Activated naive CD8-positive, alpha-beta T cell treated with anti-CD3 and anti-CD28 coated beads, Interleukin-2, amount 10 ng/mL, durations not matched to agents 7 days and 5 days (primary cell): ENCODE measurements around the gene MEIS3. TPM values are rescaled to one million over a fixed set of nuclear protein-coding genes. Genes with fewer than 3 reads are reported as not detected.
"Not testable (repeated sequence)": the region's sequence is repeated elsewhere in the genome, so short reads cannot be mapped to it uniquely, and the experiment has no call there.

Source experiments
- ATAC-seq: fragments of 150-1000 bp; cut with Tn5 transposase; one replicate; pipeline ENCODE4 v1.10.0; 2021; ENCODE audit warnings: low read depth, moderate library complexity
- POLR2A ChIA-PET: fragments of 350-600 bp; sonication (Branson Sonifier 250); formaldehyde crosslinking; loops from one replicate; lab custom pipeline; 2021; ENCODE audit warnings: antibody characterized with exemption; lab: Charles Lee
- DNase-seq: peaks from one replicate; pipeline ENCODE4 v3.0.0; 2021
- H3K27ac Mint-ChIP-seq: one replicate; pipeline ENCODE4 v1.8.0; 2022; ENCODE audit warnings: mild to moderate bottlenecking, mixed read lengths
- H3K27me3 Mint-ChIP-seq: one replicate; pipeline ENCODE4 v1.8.0; 2022; ENCODE audit warnings: mild to moderate bottlenecking, moderate library complexity, mixed read lengths
- H3K36me3 Mint-ChIP-seq: one replicate; pipeline ENCODE4 v1.8.0; 2021; ENCODE audit warnings: mild to moderate bottlenecking, mixed read lengths
- H3K4me1 Mint-ChIP-seq: one replicate; pipeline ENCODE4 v1.8.0; 2021; ENCODE audit warnings: mixed read lengths
- H3K4me3 Mint-ChIP-seq: one replicate; pipeline ENCODE4 v1.8.0; 2022; ENCODE audit warnings: mild to moderate bottlenecking, moderate library complexity, mixed read lengths
- H3K9me3 Mint-ChIP-seq: one replicate; pipeline ENCODE4 v1.8.0; 2021; ENCODE audit warnings: mixed read lengths
- total RNA-seq, 2 experiments: library from RNA; stranded (reverse); gene quantifications; one replicate each; pipeline ENCODE4 v1.2.3, GENCODE V29; 2021

MEIS3 gene
- total RNA-seq, 2 experiments from 2014 or later = 0.68 TPM; not detected in 1

DNA sequence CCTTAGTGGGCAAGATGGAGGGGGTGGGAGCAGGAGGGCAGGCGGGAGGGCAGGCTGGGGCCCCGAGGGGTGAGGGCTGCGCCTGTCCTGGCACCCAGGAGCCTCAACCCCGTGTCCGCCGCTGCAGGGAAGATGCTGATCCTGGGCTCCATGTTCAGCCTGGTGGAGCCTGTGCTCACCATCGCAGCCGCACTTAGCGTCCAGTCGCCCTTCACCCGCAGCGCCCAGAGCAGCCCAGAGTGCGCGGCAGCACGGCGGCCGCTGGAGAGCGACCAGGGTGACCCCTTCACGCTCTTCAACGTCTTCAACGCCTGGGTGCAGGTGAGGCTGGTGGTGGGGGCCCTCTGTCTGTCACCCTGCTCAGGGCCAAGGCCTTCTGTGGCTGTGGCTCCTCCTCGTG is 46.7 kb downstream of the MEIS3 start:
- H3K27me3 Mint-ChIP-seq = no peaks in the 10 kb centered on the region
- no peak for DNase-seq
- H3K9me3 Mint-ChIP-seq = no peaks in the 10 kb centered on the region
- H3K36me3 Mint-ChIP-seq = no peaks in the 10 kb centered on the region
- no peak overlapping the region for H3K4me3 Mint-ChIP-seq
- peaks cover 1% of the 10 kb centered on the region for H3K4me1 Mint-ChIP-seq
- POLR2A ChIA-PET = no interaction called here
- no peak for ATAC-seq
- no peak overlapping the region for H3K27ac Mint-ChIP-seq

GRCh38 chr19:47371261-47371660 is 48.1 kb downstream of the MEIS3 start:
- Mint-ChIP-seq H3K4me3 (no peak overlapping the region), H3K36me3 (peaks cover 3% of the 10 kb centered on the region), H3K27me3 (no peaks in the 10 kb centered on the region), H3K4me1 (peaks cover 1% of the 10 kb centered on the region), H3K9me3 (no peaks in the 10 kb centered on the region), H3K27ac (no peak overlapping the region)
- DNase-seq (no peak), ATAC-seq (no peak)
- POLR2A ChIA-PET = no interaction called here

DNA sequence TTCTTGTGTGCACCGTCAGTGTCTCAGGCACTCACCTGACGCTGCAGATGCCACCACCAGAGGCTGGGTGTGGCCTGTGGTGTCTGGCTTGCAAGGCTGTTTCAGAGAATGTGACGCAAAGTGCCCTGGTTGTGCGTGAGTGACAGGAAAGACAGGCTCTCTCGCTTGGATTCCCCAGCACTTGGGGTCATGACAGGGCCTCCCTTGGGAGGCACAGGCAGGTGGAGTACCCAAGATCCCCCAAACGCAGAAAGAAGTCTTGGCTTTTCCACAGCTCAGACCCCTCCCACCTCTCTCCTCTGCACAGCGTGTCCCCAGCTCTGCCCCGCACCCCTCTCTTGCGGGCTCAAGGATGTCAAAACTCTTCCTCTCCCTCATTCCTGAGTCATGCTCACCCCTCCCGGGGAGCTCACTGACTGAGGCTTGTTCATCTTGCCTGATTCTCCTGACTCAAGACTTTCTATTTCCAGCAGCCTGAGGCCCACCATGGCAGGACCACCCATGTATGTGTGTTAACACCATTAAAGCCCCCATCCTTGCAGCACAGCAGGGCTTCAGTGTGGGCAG is 49.2 kb downstream of the MEIS3 start:
- POLR2A ChIA-PET = no interaction called here
- no peak overlapping the region for H3K27ac Mint-ChIP-seq
- ATAC-seq = no peak
- DNase-seq = no peak
- no peaks in the 10 kb centered on the region for H3K27me3 Mint-ChIP-seq
- no peaks in the 10 kb centered on the region for H3K9me3 Mint-ChIP-seq
- H3K4me3 Mint-ChIP-seq = no peak overlapping the region
- peaks cover 1% of the 10 kb centered on the region for H3K4me1 Mint-ChIP-seq
- H3K36me3 Mint-ChIP-seq = peaks cover 3% of the 10 kb centered on the region

DNA sequence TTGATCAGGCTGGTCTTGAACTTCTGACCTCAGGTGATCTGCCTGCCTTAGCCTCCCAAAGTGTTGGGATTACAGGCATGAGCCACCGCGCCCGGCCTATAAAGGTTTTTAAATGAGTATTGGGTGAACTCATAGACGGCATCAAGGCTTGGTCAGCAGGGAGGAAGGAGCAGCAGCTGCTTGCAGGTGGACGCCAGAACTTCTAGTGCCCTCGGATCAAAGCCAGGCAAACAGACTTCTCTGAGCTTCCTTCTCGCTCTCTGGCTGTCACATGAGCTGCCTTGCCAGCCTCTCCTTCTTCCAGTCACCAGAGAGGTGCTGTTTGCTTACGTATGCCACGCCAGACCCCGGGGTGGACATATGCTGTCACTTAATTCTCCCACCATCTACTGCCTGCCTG is 53.9 kb downstream of the MEIS3 start:
- not testable (repeated sequence) for H3K4me3 Mint-ChIP-seq, H3K27ac Mint-ChIP-seq, DNase-seq, H3K4me1 Mint-ChIP-seq, H3K36me3 Mint-ChIP-seq, ATAC-seq, H3K27me3 Mint-ChIP-seq, H3K9me3 Mint-ChIP-seq
- POLR2A ChIA-PET = interaction anchor here (0.6 kb wide), 1 partner anchor 486 kb away, joined by 4 read pairs; no protein-coding TSS in a partner anchor

DNA sequence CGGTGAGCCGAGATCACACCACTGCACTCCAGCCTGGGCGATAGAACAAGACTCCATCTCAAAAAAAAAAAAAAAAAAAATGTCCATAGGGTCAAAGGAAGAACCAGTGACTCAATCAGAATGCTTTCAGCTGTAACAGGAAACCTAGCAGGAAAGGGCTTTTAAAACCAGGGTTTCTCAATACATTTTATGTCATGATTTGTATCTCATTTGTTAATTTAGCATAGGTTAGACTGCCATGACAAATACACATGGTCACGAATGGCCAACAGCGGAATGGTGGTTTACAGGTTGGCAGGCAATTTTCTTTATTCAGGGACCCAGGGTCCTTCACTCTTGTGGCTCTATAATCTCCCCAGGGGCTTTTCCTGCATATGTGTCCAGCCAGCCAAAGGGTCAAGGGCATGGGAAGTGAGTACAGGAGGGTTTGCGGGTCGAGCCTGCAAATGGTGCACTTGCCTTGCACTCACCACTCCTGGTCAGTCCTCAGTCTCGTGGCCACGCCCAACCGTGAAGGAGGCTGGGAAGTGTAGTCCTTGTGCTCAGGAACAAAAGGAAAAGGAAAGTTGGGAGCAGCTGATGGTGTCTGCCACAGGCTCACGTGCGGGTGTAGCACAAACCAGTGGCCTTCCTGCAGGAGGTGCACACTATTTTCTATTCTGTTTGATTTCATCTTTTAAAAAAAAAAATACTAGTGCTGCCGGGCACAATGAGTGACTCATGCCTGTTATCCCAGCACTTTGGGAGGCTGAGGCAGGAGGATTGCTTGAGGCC is 55.4 kb downstream of the MEIS3 start:
- no peaks in the 10 kb centered on the region for H3K9me3 Mint-ChIP-seq

GRCh38 chr19:47362321-47362720 is 57.0 kb downstream of the MEIS3 start:
- no peak overlapping the region for H3K4me3 Mint-ChIP-seq
- H3K27me3 Mint-ChIP-seq = no peaks in the 10 kb centered on the region
- H3K27ac Mint-ChIP-seq = no peak overlapping the region
- DNase-seq (no peak), ATAC-seq (no peak)
- POLR2A ChIA-PET = no interaction called here
- H3K36me3 Mint-ChIP-seq = peaks cover 12% of the 10 kb centered on the region
- no peaks in the 10 kb centered on the region for H3K4me1 Mint-ChIP-seq
- H3K9me3 Mint-ChIP-seq = no peaks in the 10 kb centered on the region

More for the DNA sequence above, 55.4 kb downstream of the MEIS3 start:
- Mint-ChIP-seq H3K27ac (no peak overlapping the region), H3K27me3 (no peaks in the 10 kb centered on the region), H3K36me3 (peaks cover 8% of the 10 kb centered on the region), H3K4me3 (no peak overlapping the region), H3K4me1 (no peaks in the 10 kb centered on the region)
- POLR2A ChIA-PET = no interaction called here
- DNase-seq (no peak), ATAC-seq (no peak)

- H3K4me1 Mint-ChIP-seq = no peaks in the 10 kb centered on the region
- POLR2A ChIA-PET = no interaction called here
- H3K27me3 Mint-ChIP-seq = no peaks in the 10 kb centered on the region
- no peak overlapping the region for H3K27ac Mint-ChIP-seq
- H3K36me3 Mint-ChIP-seq = peaks cover 25% of the 10 kb centered on the region
- H3K4me3 Mint-ChIP-seq = no peak overlapping the region
- ATAC-seq = no peak
- DNase-seq = no peak
- no peaks in the 10 kb centered on the region for H3K9me3 Mint-ChIP-seq
Measured at GRCh38 chr19:47358936-47359335, 60.4 kb downstream of the MEIS3 start.

- H3K9me3 Mint-ChIP-seq = no peaks in the 10 kb centered on the region
- H3K4me3 Mint-ChIP-seq = no peak overlapping the region
- no peak overlapping the region for H3K27ac Mint-ChIP-seq
- POLR2A ChIA-PET = no interaction called here
- DNase-seq (no peak), ATAC-seq (no peak)
- no peaks in the 10 kb centered on the region for H3K4me1 Mint-ChIP-seq
- peaks cover 24% of the 10 kb centered on the region for H3K36me3 Mint-ChIP-seq
- no peaks in the 10 kb centered on the region for H3K27me3 Mint-ChIP-seq
Measured at GRCh38 chr19:47357788-47358680, 61.3 kb downstream of the MEIS3 start.

GRCh38 chr19:47356900-47357299 is 62.4 kb downstream of the MEIS3 start:
- no peak for DNase-seq
- H3K4me3 Mint-ChIP-seq = no peak overlapping the region
- H3K36me3 Mint-ChIP-seq = peaks cover 27% of the 10 kb centered on the region
- H3K27me3 Mint-ChIP-seq = no peaks in the 10 kb centered on the region
- no peak for ATAC-seq
- H3K4me1 Mint-ChIP-seq = no peaks in the 10 kb centered on the region
- POLR2A ChIA-PET = no interaction called here
- H3K9me3 Mint-ChIP-seq = no peaks in the 10 kb centered on the region
- H3K27ac Mint-ChIP-seq = no peak overlapping the region

GRCh38 chr19:47353307-47353712 is 66.0 kb downstream of the MEIS3 start:
- no peak overlapping the region for H3K4me3 Mint-ChIP-seq
- DNase-seq (no peak), ATAC-seq (no peak)
- no peaks in the 10 kb centered on the region for H3K9me3 Mint-ChIP-seq
- peaks cover 31% of the 10 kb centered on the region for H3K36me3 Mint-ChIP-seq
- H3K27me3 Mint-ChIP-seq = no peaks in the 10 kb centered on the region
- peaks cover 21% of the 10 kb centered on the region for H3K4me1 Mint-ChIP-seq
- no peak overlapping the region for H3K27ac Mint-ChIP-seq
- POLR2A ChIA-PET = no interaction called here

Other genes starting within 250 kb of the MEIS3 start
- 10 to 100 TPM; 29.5 to 29.9 TPM for gene BBC3, start 188.3 kb downstream of the MEIS3 start, total RNA-seq
- gene CCDC9, start 163.0 kb downstream of the MEIS3 start, total RNA-seq = 10 to 100 TPM; 37.8 to 39.6 TPM
- gene INAFM1, start 144.6 kb downstream of the MEIS3 start, total RNA-seq = 10 to 100 TPM; 14.2 to 15.4 TPM
- 1 to 10 TPM; 4.0 to 4.6 TPM for gene C5AR1, start 109.7 kb downstream of the MEIS3 start, total RNA-seq
- under 1 TPM; 0.72 to 0.85 TPM for gene C5AR2, start 87.4 kb downstream of the MEIS3 start, total RNA-seq
- 10 to 100 TPM; 13.3 to 15.3 TPM for gene DHX34, start 70.2 kb downstream of the MEIS3 start, total RNA-seq
- under 1 TPM in 1 of 2 experiments, not detected in 1; 0.20 TPM for gene SLC8A2, start 52.4 kb upstream of the MEIS3 start, total RNA-seq
- 1 to 10 TPM; 8.0 to 8.6 TPM for gene KPTN, start 64.7 kb upstream of the MEIS3 start, total RNA-seq
- gene NAPA, start 95.5 kb upstream of the MEIS3 start, total RNA-seq = 100 to 1,000 TPM in 1 of 2 experiments, 10 to 100 TPM in 1; 96.4 to 103 TPM
- gene ZNF541, start 153.6 kb upstream of the MEIS3 start, total RNA-seq = 1 to 10 TPM in 1 of 2 experiments, under 1 TPM in 1; 0.30 to 1.2 TPM
- 10 to 100 TPM; 22.6 to 28.4 TPM for gene BICRA, start 189.6 kb upstream of the MEIS3 start, total RNA-seq